ENCODE measurements around the gene ALOX5AP. TPM values are rescaled to one million over a fixed set of nuclear protein-coding genes. Genes with fewer than 3 reads are reported as not detected.
A peak's percentile ranks its signal among the peaks of the same experiment; 100 is the strongest.

Gene ALOX5AP
- total and polyA plus RNA-seq, 5 donors from 2014 or later = 80.4 to 544 (median 363) TPM

DNA sequence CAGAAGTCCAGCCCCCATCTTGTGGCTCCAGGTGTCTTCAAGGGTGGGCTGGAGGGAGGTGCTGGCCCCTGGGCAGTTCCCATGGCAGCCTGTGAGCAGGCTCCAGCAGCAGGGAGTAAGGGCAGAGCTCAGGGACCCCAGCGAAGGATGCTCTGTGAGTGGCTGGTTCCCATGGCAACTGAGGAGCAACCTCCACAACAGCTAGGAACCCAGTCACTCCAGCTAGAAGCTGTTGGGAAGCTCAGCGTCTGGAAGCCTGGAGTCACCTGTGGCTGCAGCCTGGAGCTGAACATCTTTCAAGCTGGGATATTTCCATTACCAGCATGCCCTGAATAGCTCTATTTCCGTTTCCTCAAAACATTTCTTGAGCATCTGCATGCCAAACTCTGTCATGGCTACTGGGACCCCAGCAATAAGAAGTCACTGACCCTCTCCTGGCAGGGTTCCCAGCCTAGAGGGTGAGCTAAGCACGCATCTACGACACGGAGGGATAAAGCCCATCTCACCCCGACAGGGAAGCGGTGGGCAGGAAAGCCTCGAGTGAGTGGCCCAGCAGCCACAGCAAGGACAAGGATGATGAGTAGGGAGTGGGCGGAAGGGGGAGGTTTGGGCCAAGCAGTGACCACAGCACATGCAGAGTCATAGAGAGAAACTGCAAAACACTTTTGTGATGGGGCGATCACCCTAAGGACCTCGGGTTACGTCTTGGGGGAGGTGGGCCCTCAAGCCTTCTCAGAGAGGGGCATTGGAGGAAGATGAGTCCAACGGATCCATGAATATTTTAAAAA lies 52.6 kb downstream of the ALOX5AP start:
- Mint-ChIP-seq H3K4me1 (peaks cover 0 to 2% (median 0%) of the 10 kb centered on the region in 4 donors), H3K4me3 (peak overlapping the region in 1 of 4 donors; percentile 24), H3K9me3 (peaks cover 0 to 2% (median 0%) of the 10 kb centered on the region in 7 donors), H3K36me3 (peaks cover 14% of the 10 kb centered on the region), H3K27me3 (peaks cover 9% of the 10 kb centered on the region), H3K27ac (no peak overlapping the region)
- no peaks in the 10 kb centered on the region for H3K36me3 ChIP-seq (ENCODE audit: control insufficient read depth, insufficient read depth, low read length)
- no peaks in the 10 kb centered on the region for H3K27me3 ChIP-seq (ENCODE audit: control insufficient read depth, insufficient read depth, low read length)
- H3K27ac ChIP-seq (ENCODE audit: insufficient read depth, low read length, poor library complexity, severe bottlenecking) = no peak overlapping the region
- ATAC-seq (ENCODE audit: low read depth in 2 of 2) (no peak), DNase-seq (no peak)
- no peak overlapping the region for H3K4me3 ChIP-seq (ENCODE audit: low read depth, low read length)
- H3K4me1 ChIP-seq (ENCODE audit: control insufficient read depth, insufficient read depth, low read length, poor library complexity, severe bottlenecking) = no peaks in the 10 kb centered on the region
- H3K9me3 ChIP-seq (ENCODE audit: control insufficient read depth in 2 of 2, low read length in 2 of 2) = no peaks in the 10 kb centered on the region

DNA sequence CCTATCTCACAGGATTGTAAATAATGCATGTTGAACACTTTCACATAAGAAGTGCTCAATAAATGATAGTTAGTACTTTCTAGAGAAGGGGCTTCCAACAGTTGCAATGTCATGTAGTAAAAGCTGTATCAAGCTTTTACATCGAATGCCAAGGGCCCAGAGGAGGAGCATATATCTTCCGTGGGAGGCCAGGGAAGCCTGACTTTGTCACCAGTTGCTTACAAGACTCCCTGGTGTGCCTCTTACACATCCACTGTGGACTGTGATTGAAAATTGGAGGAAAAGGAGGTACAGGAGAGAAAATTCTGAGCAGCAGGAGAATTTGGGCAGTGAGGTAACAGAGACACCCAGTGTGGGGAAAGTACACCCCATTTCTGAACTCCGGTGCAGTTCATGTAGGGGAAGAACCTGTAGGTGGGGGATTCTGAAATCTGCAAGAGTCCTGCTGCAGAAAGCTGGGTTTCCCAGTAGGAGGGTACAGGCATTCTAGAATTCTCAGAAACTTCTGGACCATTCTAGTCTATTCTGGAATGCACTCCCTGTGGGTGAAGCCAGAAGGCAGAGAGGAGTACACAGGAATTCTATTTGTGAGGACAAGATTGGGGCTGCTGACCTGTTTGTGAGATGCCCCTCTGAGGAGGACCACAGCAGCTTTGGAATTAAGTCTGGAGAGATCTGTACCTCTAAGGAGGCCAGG lies 54.0 kb downstream of the ALOX5AP start:
- Histone ChIP-seq H3K36me3 (ENCODE audit: control insufficient read depth, insufficient read depth, low read length) (no peaks in the 10 kb centered on the region), H3K27me3 (ENCODE audit: control insufficient read depth, insufficient read depth, low read length) (no peaks in the 10 kb centered on the region), H3K27ac (ENCODE audit: insufficient read depth, low read length, poor library complexity, severe bottlenecking) (no peak overlapping the region), H3K4me1 (ENCODE audit: control insufficient read depth, insufficient read depth, low read length, poor library complexity, severe bottlenecking) (no peaks in the 10 kb centered on the region), H3K9me3 (ENCODE audit: control insufficient read depth in 2 of 2, low read length in 2 of 2) (no peaks in the 10 kb centered on the region), H3K4me3 (ENCODE audit: low read depth, low read length) (no peak overlapping the region)
- H3K27ac Mint-ChIP-seq = no peak overlapping the region
- peaks cover 8% of the 10 kb centered on the region for H3K36me3 Mint-ChIP-seq
- H3K9me3 Mint-ChIP-seq = peaks cover 0 to 1% (median 0%) of the 10 kb centered on the region in 7 donors
- ATAC-seq (ENCODE audit: low read depth in 2 of 2) = no peak
- H3K27me3 Mint-ChIP-seq = peaks cover 5% of the 10 kb centered on the region
- DNase-seq = no peak
- H3K4me1 Mint-ChIP-seq = no peaks in the 10 kb centered on the region
- no peak overlapping the region for H3K4me3 Mint-ChIP-seq

DNA sequence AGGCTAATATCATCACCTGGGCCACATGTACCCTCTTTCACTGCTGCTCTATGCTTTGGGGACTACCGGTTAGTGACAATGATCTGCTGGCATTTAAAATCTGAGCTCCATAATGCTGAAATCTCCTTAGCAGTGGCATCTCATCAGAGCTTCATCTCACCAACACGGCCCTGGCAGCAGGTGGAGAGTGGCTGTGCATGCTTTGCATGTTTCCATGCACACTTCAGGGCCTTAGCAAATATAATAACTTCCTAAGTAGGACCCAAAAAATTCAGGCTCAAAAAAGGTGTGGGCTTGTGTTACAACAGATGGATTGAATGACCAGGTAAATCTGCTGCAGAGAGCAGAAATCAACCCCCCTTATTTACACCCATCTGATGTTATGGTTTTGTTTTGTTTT lies 55.2 kb downstream of the ALOX5AP start:
- ATAC-seq (ENCODE audit: low read depth in 2 of 2) = no peak
- Histone ChIP-seq H3K4me1 (ENCODE audit: control insufficient read depth, insufficient read depth, low read length, poor library complexity, severe bottlenecking) (no peaks in the 10 kb centered on the region), H3K9me3 (ENCODE audit: control insufficient read depth in 2 of 2, low read length in 2 of 2) (no peaks in the 10 kb centered on the region), H3K27me3 (ENCODE audit: control insufficient read depth, insufficient read depth, low read length) (no peaks in the 10 kb centered on the region), H3K36me3 (ENCODE audit: control insufficient read depth, insufficient read depth, low read length) (no peaks in the 10 kb centered on the region), H3K4me3 (ENCODE audit: low read depth, low read length) (no peak overlapping the region), H3K27ac (ENCODE audit: insufficient read depth, low read length, poor library complexity, severe bottlenecking) (no peak overlapping the region)
- DNase-seq = no peak
- H3K4me1 Mint-ChIP-seq = peaks cover 0 to 10% (median 3%) of the 10 kb centered on the region in 4 donors
- H3K36me3 Mint-ChIP-seq = peaks cover 8% of the 10 kb centered on the region
- H3K27me3 Mint-ChIP-seq = peaks cover 5% of the 10 kb centered on the region
- peaks cover 0 to 1% (median 0%) of the 10 kb centered on the region in 7 donors for H3K9me3 Mint-ChIP-seq
- no peak overlapping the region for H3K27ac Mint-ChIP-seq
- H3K4me3 Mint-ChIP-seq = no peak overlapping the region

GRCh38 chr13:30791354-30792001 lies 56.1 kb downstream of the ALOX5AP start:
- H3K36me3 ChIP-seq (ENCODE audit: control insufficient read depth, insufficient read depth, low read length) = no peaks in the 10 kb centered on the region
- ATAC-seq (ENCODE audit: low read depth in 2 of 2) (no peak), DNase-seq (no peak)
- peaks cover 4% of the 10 kb centered on the region for H3K27me3 Mint-ChIP-seq
- H3K36me3 Mint-ChIP-seq = peaks cover 7% of the 10 kb centered on the region
- peaks cover 8 to 19% (median 12%) of the 10 kb centered on the region in 4 donors for H3K4me1 Mint-ChIP-seq
- H3K9me3 Mint-ChIP-seq = peaks cover 0 to 1% (median 0%) of the 10 kb centered on the region in 7 donors
- no peaks in the 10 kb centered on the region for H3K9me3 ChIP-seq (ENCODE audit: control insufficient read depth in 2 of 2, low read length in 2 of 2)
- H3K27ac ChIP-seq (ENCODE audit: insufficient read depth, low read length, poor library complexity, severe bottlenecking) = no peak overlapping the region
- peaks cover 9% of the 10 kb centered on the region for H3K4me1 ChIP-seq (ENCODE audit: control insufficient read depth, insufficient read depth, low read length, poor library complexity, severe bottlenecking)
- no peaks in the 10 kb centered on the region for H3K27me3 ChIP-seq (ENCODE audit: control insufficient read depth, insufficient read depth, low read length)
- H3K27ac Mint-ChIP-seq = no peak overlapping the region
- H3K4me3 Mint-ChIP-seq = no peak overlapping the region
- H3K4me3 ChIP-seq (ENCODE audit: low read depth, low read length) = no peak overlapping the region

GRCh38 chr13:30792285-30793000 lies 57.1 kb downstream of the ALOX5AP start:
- H3K9me3 Mint-ChIP-seq = no peaks in the 10 kb centered on the region
- H3K4me3 Mint-ChIP-seq = no peak overlapping the region
- ATAC-seq (ENCODE audit: low read depth in 2 of 2) (no peak), DNase-seq (no peak)
- peaks cover 10 to 24% (median 18%) of the 10 kb centered on the region in 4 donors for H3K4me1 Mint-ChIP-seq
- no peaks in the 10 kb centered on the region for H3K27me3 Mint-ChIP-seq
- H3K27ac Mint-ChIP-seq = peak overlapping the region in 1 of 3 donors; percentile 63
- no peak overlapping the region for H3K4me3 ChIP-seq (ENCODE audit: low read depth, low read length)
- H3K4me1 ChIP-seq (ENCODE audit: control insufficient read depth, insufficient read depth, low read length, poor library complexity, severe bottlenecking) = peaks cover 10% of the 10 kb centered on the region
- no peaks in the 10 kb centered on the region for H3K9me3 ChIP-seq (ENCODE audit: control insufficient read depth in 2 of 2, low read length in 2 of 2)
- no peaks in the 10 kb centered on the region for H3K36me3 Mint-ChIP-seq
- no peak overlapping the region for H3K27ac ChIP-seq (ENCODE audit: insufficient read depth, low read length, poor library complexity, severe bottlenecking)
- H3K27me3 ChIP-seq (ENCODE audit: control insufficient read depth, insufficient read depth, low read length) = no peaks in the 10 kb centered on the region
- no peaks in the 10 kb centered on the region for H3K36me3 ChIP-seq (ENCODE audit: control insufficient read depth, insufficient read depth, low read length)

- peaks cover 10% of the 10 kb centered on the region for H3K4me1 ChIP-seq (ENCODE audit: control insufficient read depth, insufficient read depth, low read length, poor library complexity, severe bottlenecking)
- H3K9me3 Mint-ChIP-seq = no peaks in the 10 kb centered on the region
- H3K4me3 Mint-ChIP-seq = peak overlapping the region; percentile 5 to 47 (median 22)
- H3K4me3 ChIP-seq (ENCODE audit: low read depth, low read length) = peak overlapping the region; percentile 58
- H3K27me3 Mint-ChIP-seq = no peaks in the 10 kb centered on the region
- H3K27ac Mint-ChIP-seq = peak overlapping the region; percentile 5 to 72 (median 68)
- peaks cover 16 to 24% (median 19%) of the 10 kb centered on the region in 4 donors for H3K4me1 Mint-ChIP-seq
- ATAC-seq (ENCODE audit: low read depth in 2 of 2) (peak; percentile 44 to 57), DNase-seq (peak in 1 of 3 donors; percentile 51)
- no peaks in the 10 kb centered on the region for H3K36me3 Mint-ChIP-seq
- no peaks in the 10 kb centered on the region for H3K36me3 ChIP-seq (ENCODE audit: control insufficient read depth, insufficient read depth, low read length)
- no peaks in the 10 kb centered on the region for H3K27me3 ChIP-seq (ENCODE audit: control insufficient read depth, insufficient read depth, low read length)
- H3K27ac ChIP-seq (ENCODE audit: insufficient read depth, low read length, poor library complexity, severe bottlenecking) = no peak overlapping the region
- H3K9me3 ChIP-seq (ENCODE audit: control insufficient read depth in 2 of 2, low read length in 2 of 2) = no peaks in the 10 kb centered on the region
Observed at GRCh38 chr13:30796132-30796572, 60.8 kb downstream of the ALOX5AP start.
